ENCODE results near the gene PRMT1. TPM values are rescaled to one million over a fixed set of nuclear protein-coding genes. Genes with fewer than 3 reads are reported as not detected.

The PRMT1 gene
- total RNA-seq, 1 donor from 2014 or later: 372 TPM

DNA sequence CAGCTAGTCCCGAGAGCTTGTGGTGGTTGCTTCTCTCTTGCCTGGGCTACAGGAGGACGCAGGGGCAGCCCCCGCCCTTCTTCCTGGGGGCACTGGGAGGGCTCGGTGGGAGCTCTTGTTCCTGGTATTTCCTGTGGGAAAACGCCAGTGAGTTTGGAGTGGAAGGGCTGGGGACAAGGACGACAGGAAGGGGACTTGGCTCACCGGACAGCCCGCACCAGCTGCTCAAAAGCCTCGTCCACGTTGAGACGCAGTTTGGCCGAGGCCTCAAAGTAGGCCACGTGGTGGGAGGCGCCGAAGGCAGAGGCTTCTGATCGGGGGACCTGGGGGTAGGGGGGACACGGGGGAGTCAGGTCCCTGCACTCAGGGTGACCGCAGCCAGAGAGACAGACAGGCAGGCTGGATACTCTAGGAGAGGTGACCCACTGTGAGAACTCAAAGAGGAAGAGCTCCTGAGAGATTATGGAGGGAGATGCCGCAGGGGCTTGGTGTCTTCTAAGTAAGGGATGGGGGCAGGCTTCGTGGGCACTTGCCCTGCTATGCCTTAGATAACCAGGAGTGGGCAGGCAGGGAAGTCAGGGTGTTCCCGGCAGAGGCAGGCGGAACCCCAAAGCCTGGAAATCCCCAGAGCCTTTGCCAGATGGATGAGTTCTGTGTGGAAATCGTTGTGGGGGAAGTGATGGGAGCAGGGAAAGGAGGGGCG, 41.4 kb upstream of the PRMT1 start:
- intact Hi-C loops (cut with micrococcal nuclease): no loop called here
- TF ChIP-seq, protein P1, sequence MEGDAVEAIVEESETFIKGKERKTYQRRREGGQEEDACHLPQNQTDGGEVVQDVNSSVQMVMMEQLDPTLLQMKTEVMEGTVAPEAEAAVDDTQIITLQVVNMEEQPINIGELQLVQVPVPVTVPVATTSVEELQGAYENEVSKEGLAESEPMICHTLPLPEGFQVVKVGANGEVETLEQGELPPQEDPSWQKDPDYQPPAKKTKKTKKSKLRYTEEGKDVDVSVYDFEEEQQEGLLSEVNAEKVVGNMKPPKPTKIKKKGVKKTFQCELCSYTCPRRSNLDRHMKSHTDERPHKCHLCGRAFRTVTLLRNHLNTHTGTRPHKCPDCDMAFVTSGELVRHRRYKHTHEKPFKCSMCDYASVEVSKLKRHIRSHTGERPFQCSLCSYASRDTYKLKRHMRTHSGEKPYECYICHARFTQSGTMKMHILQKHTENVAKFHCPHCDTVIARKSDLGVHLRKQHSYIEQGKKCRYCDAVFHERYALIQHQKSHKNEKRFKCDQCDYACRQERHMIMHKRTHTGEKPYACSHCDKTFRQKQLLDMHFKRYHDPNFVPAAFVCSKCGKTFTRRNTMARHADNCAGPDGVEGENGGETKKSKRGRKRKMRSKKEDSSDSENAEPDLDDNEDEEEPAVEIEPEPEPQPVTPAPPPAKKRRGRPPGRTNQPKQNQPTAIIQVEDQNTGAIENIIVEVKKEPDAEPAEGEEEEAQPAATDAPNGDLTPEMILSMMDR (IDR thresholded peaks at IDR 0.05): no peak
- Mint-ChIP-seq H3K9me3 (no peaks in the 10 kb centered on the region), H3K36me3 (ENCODE audit: low read depth) (no peaks in the 10 kb centered on the region), H3K4me3 (no peak overlapping the region), H3K27ac (no peak overlapping the region), H3K27me3 (no peaks in the 10 kb centered on the region), H3K4me1 (peaks cover 25% of the 10 kb centered on the region)
- ChIA-PET POLR2A (interaction anchor here (0.6 to 0.9 kb wide), 2 partner anchors 42 to 271 kb away, joined by 3 to 7 read pairs; no protein-coding TSS in a partner anchor), CTCF (no interaction called here)
- DNase-seq (no peak), ATAC-seq (ENCODE audit: low read depth) (no peak)

DNA sequence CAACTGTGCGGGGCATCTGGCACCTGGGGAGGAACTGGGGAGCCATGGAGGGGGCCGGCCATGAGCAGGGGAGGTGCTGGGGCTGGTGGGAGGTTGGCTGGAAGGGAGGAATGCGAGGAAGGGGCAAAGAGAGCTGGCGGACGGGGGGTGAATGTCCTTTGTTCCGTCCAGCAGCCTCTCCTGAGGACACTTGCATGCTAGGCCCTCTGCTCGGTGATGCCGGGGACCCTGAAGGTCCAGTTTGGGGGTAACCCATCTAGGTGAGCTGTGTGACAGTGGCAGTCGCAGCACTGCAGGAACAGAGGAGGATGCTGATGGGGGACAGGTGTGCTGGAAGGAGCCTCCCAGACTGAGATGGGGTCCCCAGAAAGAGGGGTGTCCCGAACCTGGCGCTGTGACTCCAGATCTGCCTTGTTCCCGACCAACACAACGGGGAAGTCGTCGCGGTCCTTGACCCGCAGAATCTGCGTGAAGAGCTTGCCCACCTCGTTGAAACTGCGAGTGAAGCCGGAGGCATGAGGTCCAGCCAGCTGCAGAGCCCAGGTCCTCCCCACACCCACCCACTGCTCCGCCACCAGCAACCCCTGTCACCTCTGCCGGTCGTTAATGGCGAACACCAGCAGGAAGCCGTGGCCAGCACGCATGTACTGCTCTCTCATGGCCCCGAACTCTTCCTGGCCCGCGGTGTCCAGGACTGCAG, 40.7 kb upstream of the PRMT1 start:
- Mint-ChIP-seq H3K27ac (no peak overlapping the region), H3K4me1 (peaks cover 30% of the 10 kb centered on the region), H3K36me3 (ENCODE audit: low read depth) (no peaks in the 10 kb centered on the region), H3K9me3 (no peaks in the 10 kb centered on the region), H3K4me3 (no peak overlapping the region), H3K27me3 (no peaks in the 10 kb centered on the region)
- ATAC-seq (ENCODE audit: low read depth): no peak
- intact Hi-C loops (cut with micrococcal nuclease): no loop called here
- no peak for DNase-seq
- ChIA-PET CTCF (no interaction called here), POLR2A (no interaction called here)
- TF ChIP-seq, protein P1 (IDR thresholded peaks at IDR 0.05): no peak

DNA sequence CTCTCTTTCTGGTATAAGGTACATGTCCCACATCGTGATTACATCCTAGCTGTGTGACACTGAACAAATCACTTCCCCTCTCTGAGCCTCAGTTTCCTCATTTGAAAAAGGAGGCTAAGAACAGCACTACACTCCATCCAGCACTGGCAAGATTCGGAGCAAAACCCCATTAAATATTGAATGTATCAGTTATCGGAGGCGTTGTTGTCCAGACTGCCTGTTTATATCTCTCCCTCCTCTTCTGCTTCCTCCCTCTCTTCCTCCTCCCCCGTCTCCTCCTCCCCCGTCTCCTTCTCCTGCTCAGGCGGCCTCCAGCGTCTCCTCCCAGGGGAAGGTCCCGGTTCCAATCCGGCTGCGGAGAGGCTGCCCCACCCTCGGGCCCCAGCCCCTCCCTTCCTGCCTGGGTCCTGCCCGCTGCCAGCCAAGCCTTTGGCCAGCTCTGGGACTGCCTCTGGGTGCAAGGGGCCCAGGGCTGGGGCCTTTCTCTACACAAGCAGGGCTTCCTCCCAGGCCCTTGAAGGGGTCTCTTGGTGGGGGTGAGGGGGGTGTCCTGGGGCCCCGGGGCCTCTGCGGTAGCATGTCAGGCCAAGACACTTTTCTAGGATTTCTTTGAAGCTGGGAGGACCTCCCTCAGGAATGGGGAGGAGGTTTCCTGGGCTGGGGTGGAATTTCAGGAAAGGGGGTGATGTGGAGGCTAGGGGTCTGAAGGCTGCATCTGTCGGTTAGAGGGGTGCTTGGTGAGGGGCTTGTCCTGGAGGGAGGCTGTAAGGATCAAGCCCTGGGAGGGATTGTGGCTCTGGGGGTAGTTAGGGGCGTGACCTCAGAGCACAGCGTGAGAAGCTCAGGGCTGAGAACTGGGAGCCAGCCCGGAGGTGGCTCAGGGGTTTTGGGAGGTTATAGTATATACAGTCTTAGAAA, 39.0 kb upstream of the PRMT1 start:
- ChIA-PET POLR2A (interaction anchor here (0.6 to 0.8 kb wide), 5 partner anchors 24 to 136 kb away, joined by 3 to 5 read pairs (median 3); no protein-coding TSS in a partner anchor), CTCF (no interaction called here)
- DNase-seq (no peak), ATAC-seq (ENCODE audit: low read depth) (no peak)
- H3K4me3 Mint-ChIP-seq: peak overlapping the region; percentile 35
- H3K9me3 Mint-ChIP-seq: no peaks in the 10 kb centered on the region
- H3K4me1 Mint-ChIP-seq: peaks cover 42% of the 10 kb centered on the region
- no peaks in the 10 kb centered on the region for H3K27me3 Mint-ChIP-seq
- TF ChIP-seq, protein P1 (IDR thresholded peaks at IDR 0.05): no peak
- no peak overlapping the region for H3K27ac Mint-ChIP-seq
- peaks cover 4% of the 10 kb centered on the region for H3K36me3 Mint-ChIP-seq (ENCODE audit: low read depth)
- intact Hi-C loops (cut with micrococcal nuclease): no loop called here

DNA sequence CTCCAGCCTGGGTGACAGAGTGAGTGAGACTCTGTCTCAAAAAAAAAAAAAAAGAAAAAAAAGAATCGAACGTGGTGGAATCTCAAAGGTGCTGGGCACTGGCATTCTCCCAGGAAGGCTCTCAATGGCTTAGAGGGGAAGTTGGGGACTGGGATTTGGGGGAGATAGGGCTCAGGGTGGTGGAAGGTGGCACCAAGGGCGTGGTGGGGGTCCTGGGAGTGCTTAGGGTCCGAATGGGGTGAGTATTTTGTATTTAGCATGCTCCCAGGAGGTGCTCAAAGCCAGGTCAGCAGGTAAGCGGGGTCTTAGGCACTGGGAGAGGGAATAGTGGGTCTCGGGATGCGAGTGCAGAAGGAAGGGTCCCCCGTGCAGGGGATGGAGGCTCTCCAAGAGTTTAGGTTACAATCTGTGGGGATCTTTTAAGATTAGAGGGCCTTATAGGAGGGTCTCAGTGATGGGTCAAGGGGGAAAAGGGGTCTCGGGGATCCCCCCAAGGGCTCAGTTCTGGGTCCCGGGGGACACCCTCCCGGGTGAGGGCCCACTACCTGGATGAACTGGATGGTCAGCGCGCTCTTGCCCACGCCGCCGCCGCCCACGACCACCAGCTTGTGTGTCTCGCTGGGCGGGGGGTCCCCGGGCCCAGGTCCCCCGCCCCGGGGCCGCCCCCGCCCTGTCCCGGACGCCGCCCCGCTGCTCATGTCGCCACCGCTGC, 37.5 kb upstream of the PRMT1 start:
- Mint-ChIP-seq H3K4me3 (peak overlapping the region; percentile 93), H3K27ac (peak overlapping the region; percentile 52), H3K27me3 (no peaks in the 10 kb centered on the region), H3K4me1 (peaks cover 57% of the 10 kb centered on the region), H3K9me3 (no peaks in the 10 kb centered on the region), H3K36me3 (ENCODE audit: low read depth) (peaks cover 11% of the 10 kb centered on the region)
- intact Hi-C loops (cut with micrococcal nuclease): loop anchor here (1.0 to 5.0 kb wide), 8 partner anchors 49 to 1002 kb away; partner anchors contain the start of genes DBP, MED25, NOSIP and PPP1R15A
- CTCF ChIA-PET: interaction anchor here (1.0 to 2.3 kb wide), 3 partner anchors 37 to 46 kb away, joined by 3 to 6 read pairs (median 3); partner anchors contain the start of gene PRMT1
- DNase-seq: no peak
- TF ChIP-seq, protein P1 (IDR thresholded peaks at IDR 0.05): no peak
- ATAC-seq (ENCODE audit: low read depth): no peak
- POLR2A ChIA-PET: interaction anchor here (0.6 to 4.0 kb wide), 22 partner anchors 9 to 1020 kb away, joined by 3 to 97 read pairs (median 6); partner anchors contain the start of genes AKT1S1, ATF5, BCAT2 and BCL2L12

Measured in activated B cell treated with CpG ODN at 0.5 μM for 24 hours (primary cell).